ENCODE results near the gene FBXL12.
"Not testable (repeated sequence)": the region's sequence is repeated elsewhere in the genome, so short reads cannot be mapped to it uniquely, and the experiment has no call there.

FBXL12 gene, protein sequence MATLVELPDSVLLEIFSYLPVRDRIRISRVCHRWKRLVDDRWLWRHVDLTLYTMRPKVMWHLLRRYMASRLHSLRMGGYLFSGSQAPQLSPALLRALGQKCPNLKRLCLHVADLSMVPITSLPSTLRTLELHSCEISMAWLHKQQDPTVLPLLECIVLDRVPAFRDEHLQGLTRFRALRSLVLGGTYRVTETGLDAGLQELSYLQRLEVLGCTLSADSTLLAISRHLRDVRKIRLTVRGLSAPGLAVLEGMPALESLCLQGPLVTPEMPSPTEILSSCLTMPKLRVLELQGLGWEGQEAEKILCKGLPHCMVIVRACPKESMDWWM

DNA sequence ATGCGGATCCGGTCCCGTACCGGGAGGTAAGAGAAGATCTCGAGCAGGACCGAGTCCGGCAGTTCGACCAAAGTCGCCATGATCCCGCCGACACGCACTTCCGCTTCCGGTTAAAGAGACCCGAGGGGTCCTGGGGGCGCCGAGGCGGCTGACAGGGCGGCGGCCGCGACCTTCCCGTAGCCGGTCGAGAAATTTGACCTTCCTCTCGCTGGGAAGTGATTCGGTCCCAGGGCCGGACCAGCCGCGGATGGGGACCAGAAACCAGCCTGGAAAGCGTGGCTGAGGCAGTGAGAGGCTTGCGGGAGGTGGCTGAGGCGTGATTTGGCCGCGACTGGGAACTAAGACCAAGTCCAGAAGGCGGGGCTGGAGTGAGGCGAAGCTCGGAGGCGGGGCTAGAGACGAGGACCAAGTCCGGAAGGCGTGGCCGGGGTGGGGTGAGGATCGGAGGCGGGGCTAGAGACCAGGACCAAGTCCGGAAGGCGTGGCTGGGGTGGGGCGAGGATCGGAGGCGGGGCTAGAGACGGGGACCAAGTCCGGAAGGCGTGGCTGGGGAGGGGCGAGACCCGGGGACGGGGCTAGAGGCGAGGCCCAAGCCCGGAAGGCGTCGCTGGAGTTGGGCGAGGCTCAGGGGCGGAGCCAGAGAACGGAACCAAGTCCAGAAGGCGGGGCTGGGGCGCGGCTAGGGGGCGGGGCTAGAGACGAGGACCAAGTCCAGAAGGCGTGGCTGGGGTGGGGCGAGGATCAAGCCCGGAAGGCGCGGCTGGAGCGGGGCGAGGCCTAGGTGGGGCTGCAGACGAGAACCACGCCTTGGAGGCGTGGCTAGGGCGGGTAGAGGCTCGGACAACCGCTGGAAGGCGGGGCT, at the start of gene FBXL12:
TSS of gene FBXL12 (minus strand) at position 346 of the 862 bp plus-strand sequence. CDS start at position 80, 266 bp downstream.
- DNase-seq = peak; percentile 100

DNA sequence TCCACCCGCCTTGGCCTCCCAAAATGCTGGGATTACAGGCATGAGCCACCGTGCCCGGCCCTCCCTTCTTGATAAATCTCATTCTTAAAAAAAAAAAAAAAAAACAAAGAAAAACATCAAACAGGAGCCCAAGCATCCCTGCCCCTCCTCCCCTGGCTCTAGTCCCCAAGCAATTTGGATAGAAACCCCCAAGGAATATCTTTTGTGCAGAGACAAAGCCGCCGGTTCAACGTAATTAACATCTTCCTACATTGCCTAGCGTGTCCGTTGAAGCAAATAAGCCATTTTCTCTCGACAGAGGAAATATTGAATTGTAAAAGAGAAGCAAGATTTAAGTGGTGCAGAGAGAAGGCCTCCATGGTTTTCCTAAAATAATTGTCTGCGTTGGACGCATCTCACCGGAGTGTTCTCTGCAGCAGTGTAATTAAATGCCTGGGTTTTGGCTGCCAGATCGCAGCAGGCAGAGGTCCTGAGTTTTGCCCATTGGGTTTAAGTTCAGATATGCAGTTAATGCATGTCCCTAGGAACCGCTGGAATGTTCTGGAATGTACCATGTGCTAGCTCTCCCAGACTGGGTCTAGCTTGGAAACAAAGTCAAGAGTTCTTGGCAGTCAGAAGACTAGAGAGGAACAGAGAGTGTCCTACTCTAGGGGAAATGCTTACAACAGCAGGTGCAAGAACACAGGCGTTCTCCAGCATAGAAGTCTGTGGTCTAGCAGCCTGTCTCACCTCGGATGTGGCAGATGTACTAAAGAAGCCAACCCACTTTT, 47.0 kb upstream of the FBXL12 start:
- DNase-seq = no peak

DNA sequence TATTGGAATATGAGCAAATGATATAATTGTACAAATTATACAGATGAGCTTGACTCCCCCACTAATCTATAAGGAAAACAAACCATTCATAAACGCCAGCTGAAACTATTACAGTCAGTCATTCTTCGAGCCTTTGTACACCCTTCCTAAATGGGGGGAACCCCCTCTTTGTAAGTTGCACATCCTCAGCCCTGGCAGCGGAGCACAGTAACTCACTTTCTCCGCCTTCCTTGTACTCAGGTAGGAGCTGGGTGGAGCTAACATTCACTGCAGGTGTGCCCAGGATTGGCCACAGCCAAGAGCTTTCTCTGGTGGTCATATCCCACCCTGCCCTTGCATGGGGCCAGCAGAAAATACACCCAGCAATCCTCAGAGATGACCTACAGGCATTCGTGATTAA, 44.9 kb upstream of the FBXL12 start:
- DNase-seq = no peak

DNA sequence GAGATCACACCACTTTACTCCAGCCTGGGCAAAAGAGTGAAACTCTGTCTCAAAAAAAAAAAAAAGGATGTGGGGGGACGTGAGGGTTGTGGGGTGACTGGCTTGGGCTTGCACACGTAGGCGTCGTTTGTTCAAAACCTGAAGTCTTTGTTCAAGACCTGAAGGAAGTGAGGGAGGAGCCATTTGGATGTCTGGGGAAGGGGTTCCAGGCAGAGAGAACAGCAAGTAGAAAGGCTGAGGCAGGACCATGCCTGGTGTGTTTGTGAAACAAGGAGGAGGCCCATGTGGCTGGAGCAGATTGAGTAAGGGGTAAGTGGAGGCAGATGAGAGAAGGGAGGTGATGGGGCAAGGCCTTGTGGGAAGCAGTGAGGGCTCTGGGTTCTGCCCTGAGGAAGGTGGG, 44.1 kb upstream of the FBXL12 start:
- no peak for DNase-seq

DNA sequence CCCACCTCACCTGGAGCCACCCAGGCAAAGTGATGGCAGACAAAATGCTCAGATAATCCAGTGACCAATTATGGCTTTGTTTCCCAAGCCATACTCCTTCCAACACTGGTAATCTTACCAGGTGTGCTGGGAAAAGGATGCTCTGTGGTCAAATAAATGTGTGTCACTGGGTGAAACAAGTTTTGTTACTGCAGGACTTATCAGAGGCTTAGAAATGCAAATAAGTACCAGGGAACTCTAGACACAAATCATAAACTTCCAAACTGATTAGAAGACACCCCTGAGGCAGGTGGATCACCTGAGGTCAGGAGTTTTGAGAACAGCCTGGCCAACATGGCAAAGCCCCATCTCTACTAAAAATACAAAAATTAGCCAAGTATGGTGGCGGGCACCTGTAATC, 42.6 kb upstream of the FBXL12 start:
- DNase-seq = no peak

DNA sequence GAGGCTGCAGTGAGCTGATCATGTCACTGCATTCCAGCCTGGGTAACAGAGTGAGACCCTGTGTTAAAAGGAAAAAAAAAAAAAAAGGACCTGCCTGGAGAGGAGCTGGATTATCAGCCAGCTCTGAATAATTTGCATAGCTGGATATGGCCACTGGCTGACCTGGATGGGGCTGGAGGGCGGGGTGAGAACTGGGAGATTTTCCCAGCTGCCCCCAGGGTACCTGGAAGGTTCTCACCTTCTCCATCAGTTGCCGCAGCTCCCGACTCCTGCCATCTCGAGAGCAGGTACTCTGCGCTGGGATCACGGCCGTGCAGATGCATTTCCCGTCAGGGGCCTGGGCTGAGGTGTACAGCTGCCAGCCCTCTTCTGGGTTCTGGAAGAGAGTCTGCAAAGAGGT, 41.5 kb upstream of the FBXL12 start:
- DNase-seq = no peak

DNA sequence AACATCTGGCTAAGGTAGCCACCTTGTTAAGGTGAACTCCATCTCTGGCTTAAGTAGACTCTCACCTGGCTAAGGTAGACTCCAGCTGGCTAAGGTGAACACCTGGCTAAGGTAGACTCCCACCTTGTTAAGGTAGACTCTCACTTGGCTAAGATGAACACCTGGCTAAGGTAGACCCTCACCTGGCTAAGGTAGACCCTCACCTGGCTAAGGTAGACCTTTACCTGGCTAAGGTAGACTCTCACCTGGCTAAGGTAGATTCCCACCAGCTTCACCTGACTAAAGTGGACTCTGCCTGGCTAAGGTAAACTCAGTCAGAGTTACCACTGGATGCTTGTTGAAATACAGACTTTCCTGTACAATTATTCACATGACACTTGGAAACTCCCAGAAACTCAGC, 39.9 kb upstream of the FBXL12 start:
- DNase-seq = no peak

DNA sequence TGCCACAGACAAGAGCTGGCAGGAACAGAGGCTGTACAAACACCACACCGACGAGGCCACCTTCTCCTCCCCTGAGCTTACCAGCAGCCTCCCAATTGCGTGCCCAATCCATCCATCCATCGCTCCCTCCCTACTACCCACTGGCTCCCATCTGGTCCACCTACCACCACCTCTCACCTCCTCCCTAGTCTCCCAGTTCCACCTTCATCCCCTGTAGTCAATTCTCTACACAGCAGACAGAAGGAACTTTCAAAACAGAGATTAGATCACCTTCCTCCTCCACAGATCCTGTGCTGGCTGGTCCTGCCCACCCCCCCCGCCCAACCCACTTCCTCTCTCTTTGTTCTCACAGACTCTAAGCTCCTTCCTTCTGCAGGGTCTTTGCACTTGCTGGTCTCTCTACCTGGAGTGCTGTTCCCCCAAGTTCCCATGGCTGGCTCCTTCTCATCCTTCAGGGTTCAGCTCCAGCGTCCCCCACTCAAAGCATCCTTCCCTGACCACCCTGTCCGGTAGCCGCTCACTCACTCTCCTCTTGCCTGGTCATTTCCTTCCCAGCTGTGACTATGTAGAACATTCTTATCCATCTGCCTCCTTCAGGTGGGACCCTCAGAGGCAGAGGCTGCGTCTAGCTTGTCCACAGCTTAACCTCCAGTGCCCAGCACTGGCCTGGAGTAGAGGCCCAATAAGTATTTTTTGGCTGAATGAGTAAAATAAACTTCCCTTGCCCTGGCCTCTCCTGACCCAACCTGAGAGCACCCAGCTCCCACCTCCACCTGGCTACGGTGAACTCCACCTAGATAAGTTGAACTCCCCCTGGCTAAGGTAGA, 39.3 kb upstream of the FBXL12 start:
- no peak for DNase-seq

DNA sequence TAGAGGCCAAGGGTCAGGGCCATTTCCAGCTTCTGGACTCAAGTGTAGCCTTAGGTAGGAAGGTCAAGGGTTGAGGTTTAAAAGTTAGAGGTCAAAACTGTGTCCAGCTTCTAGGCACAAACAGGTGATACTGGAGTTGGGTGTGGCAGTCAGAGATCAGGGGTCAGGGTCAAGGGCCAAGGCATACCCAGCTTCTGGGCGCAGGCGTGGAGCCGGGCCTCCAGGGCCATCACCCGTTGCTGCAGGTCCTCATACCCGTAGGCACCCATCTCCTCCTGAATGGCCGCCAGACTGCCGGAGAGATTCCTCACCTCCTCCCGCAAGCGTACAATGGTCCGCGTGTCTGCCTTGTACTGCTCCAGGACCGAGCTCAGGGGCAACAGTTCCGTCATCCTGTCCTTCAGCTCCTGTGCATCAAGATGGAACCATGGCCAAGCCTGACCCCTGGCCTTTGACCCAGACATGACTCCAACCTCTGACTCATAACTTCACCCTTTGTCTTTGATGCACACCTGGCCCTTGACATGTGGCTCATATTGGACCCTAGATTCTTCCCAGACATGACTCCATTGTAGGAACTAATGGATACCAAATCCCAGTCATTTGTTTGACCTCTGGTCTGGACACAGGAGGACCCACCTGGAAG, 38.3 kb upstream of the FBXL12 start:
- DNase-seq = no peak

DNA sequence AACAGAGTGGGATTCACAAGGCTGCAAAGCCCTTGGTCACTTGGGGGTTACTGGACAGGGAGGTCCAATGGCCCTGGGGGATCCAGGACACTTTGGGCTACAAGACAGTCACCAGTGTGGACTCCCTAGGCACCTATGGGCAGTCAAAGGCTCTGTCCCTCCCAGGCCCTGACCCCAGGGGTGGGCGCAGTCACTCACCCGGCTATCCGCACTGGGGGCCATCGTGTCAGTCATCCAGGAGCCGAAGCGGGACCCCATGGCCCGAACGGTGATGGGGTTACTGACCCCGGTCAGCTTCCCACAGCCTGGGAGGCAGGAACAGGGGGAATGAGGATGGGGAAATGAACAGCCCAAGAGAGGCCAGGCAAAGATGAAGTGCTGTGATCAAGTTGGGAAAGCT, 37.7 kb upstream of the FBXL12 start:
- no peak for DNase-seq

DNA sequence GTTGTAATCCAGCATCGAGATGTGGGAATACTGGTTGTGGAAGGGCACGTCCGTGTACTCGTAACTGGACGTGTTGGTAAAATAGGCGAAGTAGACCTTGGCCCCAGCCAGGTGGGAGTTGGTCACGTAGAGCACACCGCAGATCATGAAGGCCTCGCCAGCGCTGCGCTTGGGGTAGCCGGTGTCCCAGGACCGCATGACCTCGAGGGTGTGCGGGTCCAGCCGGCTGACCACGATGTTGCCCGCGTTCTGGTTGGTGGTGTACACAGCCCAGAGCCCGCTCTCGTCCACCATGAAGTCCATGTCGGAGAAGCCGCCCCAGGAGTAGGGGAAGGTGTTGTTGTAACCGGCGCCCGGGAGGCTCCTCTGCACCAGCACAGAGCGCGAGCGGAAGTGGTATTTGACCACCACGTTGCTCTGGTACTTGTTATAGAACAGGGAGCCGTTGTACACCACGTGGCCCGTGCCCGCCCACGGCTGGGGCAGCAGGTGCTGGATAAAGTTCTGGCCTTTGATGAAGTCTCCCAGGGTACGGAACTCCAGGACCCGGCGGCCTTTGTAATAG, 35.5 kb upstream of the FBXL12 start:
- no peak for DNase-seq

DNA sequence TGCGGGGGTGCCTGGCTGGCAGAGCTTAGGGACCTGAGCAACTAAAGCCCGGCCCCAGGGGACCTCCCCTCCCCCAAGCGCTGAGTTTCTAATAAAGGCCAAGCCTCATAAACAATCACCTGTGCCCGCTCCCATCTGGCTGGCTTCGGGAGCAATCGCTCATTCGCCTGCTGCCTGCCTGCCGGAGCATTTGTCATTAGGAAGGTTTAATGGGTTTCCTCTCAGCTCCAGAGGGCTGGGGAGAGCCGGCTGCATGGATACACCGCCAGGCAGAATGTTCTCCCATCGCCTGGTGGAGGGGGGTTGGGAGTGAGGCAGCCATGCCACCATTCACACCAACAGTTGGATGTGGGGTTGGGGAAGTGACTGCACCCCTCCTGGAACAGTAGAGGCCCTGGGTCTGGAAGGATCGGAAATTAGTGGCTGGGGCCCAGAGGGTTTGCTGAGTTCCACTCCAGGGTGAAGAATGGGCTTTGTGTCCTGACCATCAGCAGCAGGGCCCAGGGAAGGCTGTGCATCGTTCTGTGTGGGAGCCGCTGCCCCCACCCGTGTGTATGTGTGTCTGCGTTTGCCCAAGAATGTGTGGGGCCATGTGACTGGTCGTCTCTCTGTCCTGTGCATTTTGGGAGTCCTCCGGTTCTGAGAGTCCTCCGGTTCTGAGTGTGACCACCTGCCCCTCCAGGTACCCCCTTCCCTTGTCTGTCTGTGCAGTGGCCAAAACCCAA, 31.5 kb upstream of the FBXL12 start:
- DNase-seq = no peak

DNA sequence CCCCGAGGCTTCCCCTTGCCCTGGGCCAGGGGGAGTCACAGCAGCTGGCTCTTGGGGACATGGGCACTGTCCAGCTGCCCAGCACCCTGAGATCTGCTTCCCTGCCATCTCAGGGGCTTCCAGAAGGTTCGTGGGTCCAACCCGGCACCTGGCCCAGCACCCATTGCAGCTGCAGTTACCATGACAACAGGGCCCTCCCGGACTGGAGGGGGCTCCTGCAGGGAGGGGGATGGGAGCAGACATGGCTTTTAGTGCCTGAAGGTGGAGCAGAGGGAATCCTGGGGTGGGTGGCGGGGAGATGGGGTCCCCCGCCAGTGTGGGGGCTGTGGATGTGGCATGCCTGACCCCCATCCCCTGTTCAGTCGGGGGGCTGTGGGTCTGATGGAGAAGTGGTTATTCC, 30.9 kb upstream of the FBXL12 start:
- DNase-seq = no peak

DNA sequence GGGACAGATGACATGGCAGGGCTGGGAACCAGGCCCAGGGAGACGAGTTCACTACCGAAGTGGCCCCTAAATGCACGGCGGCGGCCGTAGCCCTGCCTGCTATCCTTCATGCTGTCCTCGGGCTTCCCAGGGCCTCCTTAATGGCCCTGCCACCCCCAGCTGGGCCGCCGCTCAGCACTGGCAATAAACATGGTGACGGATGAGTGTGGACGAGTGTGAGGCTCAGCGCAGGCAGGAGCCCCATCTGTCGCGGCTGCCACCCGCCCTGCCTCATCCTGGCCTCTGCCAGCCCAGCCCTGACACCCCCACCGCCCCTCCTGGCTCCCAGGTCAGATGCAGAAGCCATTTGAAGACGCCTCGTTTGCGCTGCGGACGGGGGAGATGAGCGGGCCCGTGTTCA, 29.9 kb upstream of the FBXL12 start:
- DNase-seq = no peak

DNA sequence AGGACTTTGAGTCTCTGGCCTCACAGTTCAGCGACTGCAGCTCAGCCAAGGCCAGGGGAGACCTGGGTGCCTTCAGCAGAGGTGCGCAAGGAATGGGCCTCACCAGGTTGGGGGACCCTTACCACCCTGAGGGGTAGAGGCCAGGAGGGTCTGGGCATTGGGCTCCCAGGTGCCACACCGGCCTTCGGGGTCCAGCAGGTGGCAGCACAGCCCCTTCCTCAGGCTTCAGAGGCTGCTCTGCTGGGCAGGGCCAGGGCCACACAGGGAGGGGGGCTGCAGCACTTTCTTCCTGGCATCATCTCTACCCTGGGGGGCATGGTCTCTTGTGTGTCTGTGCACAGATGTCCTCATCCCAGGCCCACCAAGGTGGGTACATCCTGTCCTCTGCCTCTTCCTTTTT, 29.2 kb upstream of the FBXL12 start:
- DNase-seq = no peak

DNA sequence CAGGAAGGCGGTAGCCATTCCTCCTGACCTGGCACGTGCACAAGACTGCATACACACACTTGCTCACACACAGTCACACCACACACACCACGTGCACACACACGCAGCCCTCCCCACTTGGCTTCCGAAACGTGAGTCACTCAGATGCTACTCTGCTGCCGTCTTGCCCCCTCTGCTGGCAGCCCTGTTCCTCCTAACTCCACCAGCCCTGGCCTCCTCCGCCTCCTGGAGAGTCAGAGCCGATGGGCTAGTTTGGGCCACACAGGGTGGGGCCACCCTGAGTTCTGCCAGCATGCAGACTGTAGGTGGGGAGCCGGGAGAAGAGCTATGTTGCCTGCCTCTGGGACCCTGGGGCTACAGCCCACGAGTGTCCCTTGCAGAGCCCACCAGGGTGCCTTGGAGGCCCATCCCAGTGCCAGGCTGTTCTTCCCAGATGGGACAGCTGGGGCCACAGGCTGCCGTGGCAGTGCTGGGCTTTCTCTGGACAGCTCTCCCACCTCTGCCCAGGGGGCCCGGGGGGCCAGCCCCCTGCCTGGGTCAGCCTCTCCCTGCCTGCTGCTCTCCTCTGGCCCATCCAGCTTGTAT, 28.3 kb upstream of the FBXL12 start:
- DNase-seq = no peak

DNA sequence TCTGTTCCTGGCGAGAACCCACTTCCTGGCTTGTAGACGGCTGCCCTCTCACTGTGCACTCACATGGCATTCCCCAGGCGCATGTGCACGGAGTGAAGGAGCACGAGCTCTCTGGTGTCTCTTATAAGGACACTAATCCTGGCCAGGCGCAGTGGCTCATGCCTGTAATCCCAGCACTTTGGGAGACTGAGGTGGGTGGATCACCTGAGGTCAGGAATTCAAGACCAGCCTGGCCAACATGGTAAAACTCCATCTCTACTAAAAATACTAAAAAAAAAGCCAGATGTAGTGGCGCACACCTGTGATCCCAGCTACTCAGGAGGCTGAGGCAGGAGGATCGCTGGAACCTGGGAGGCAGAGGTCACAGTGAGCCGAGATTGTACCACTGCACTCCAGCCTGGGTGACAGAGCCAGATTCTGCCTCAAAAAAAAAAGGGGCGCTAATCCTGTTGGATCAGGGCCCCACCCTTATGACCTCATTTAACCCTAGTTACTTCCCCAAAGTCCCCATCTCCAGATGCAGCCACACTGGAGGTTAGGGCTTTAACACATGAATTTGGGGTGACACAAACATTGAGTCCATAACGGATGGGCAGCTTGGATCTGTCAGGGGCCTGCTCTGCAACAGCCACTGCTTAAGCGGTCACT, 24.9 kb upstream of the FBXL12 start:
- not testable (repeated sequence) for DNase-seq

DNA sequence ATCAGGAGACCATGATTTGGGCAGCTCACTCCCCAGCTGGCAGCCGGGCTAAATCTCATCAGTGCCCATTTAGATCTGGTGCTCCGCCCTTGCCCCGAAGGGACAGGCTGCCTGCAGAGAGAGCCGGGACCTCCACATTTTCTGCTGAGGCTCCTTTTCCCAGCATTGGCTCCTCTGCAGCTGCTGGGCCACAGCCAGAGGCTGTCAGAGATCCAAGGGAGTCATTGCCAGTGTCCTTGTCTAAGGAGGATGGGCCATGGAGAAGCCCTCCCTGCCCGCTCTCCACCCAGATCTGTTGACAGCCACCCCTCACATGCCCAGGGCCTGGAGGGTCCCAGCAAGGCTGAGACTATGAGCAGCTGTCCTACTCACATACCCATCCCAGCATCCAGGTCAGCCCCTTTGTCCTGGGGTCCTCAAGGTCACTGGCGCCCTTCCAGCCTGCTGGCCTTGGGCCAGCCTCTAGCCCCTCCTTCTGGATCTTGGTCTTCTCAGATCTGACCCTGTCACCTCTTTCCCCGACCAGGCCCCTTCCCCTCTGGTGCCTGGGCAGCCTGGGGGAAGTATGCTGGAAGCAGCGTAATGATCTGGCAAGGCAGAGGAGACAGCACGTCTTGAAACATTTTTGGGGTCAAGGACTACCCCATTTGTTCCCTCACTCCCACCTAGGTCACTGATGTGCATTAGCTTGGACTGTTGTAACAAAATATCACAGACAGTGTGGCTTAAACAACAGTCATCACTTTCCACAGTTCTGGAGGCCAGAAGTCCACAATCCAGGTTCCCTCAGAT, 24.2 kb upstream of the FBXL12 start:
- DNase-seq = no peak

DNA sequence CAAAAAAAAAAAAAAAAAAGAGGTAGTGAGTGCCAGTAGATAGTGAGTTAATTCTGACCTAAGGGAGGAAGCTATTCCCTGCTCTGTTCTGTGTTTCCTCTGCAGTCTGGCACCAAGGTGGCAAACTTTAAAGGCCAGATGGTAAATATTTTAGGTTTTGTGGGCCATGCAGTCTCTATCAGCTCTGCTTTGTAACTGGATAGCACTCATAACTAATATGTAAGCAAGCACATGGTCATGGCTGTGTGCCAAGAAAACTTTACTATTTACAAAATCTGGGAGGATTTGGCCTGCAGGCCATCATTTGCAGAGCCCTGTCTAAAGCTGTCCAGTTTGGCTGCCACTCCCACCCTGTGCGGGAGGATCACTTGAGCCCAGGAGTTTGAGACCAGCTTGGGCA, 20.5 kb upstream of the FBXL12 start:
- no peak for DNase-seq
